ENCODE data around the gene MRPL28. TPM values are rescaled to one million over a fixed set of nuclear protein-coding genes. Genes with fewer than 3 reads are reported as not detected.

MRPL28 gene
- total RNA-seq, 1 experiment from 2014 or later = 61.4 TPM

GRCh38 chr16:376817-377418, 6.6 kb upstream of the MRPL28 start:
- Histone ChIP-seq H3K79me2 (ENCODE audit: insufficient read depth, low read length) (peaks cover 7% of the 10 kb centered on the region; the same call in 1 of the 2 replicates), H3K4me2 (ENCODE audit: low read length) (no peak overlapping the region), H3K36me3 (ENCODE audit: control insufficient read depth in 1 of 2, insufficient read depth in 2 of 2, low read length in 2 of 2) (no peaks in the 10 kb centered on the region), H3K27me3 (ENCODE audit: insufficient read depth, low read length) (no peaks in the 10 kb centered on the region), H2AFZ (ENCODE audit: low read depth, low read length, poor library complexity, severe bottlenecking) (no peak overlapping the region), H3K4me1 (ENCODE audit: control insufficient read depth in 1 of 2, insufficient read depth in 2 of 2, low read length in 2 of 2) (no peaks in the 10 kb centered on the region; a peak in 1 of 4 replicates), H3K4me3 (replicated peaks in 1 of 2; ENCODE audit: low read depth in 1 of 2, low read length in 2 of 2) (no peak overlapping the region), H4K20me1 (ENCODE audit: insufficient read depth) (no peaks in the 10 kb centered on the region), H3K9me3 (ENCODE audit: control insufficient read depth in 1 of 2, insufficient read depth in 1 of 2, low read depth in 1 of 2, low read length in 2 of 2) (no peaks in the 10 kb centered on the region), H3K9me2 (ENCODE audit: insufficient read depth) (no peaks in the 10 kb centered on the region), H3K27ac (ENCODE audit: low read depth, low read length) (no peak overlapping the region), H3K9ac (ENCODE audit: low read length) (no peak overlapping the region)
- POLR2A ChIA-PET = no interaction called here
- CTCF ChIA-PET = no interaction called here
- BruUV-seq (replicated peaks) = no TSS peak
- RAD21 ChIA-PET (ENCODE audit: low non-redundant PET in 1 of 2, low total read pairs in 2 of 2, uncharacterized antibody in 2 of 2, unreplicated experiment in 2 of 2) = no interaction called here
- intact Hi-C loops (cut with micrococcal nuclease) = no loop called here
- TF ChIP-seq POLR2A (IDR thresholded peaks at IDR 0.05; ENCODE audit: borderline replicate concordance, extremely low read depth, insufficient read depth, insufficient read length) (no peak), YY1 (IDR thresholded peaks at IDR 0.05; ENCODE audit: extremely low read depth, insufficient replicate concordance, low read depth, low read length) (no peak), ELF1 (IDR thresholded peaks at IDR 0.05; ENCODE audit: borderline replicate concordance, low read depth) (no peak), ZFX (IDR thresholded peaks at IDR 0.05) (no peak), EZH2phosphoT487 (IDR thresholded peaks at IDR 0.05; ENCODE audit: borderline replicate concordance) (no peak), CEBPB (IDR thresholded peaks at IDR 0.05; ENCODE audit: low read depth) (no peak), POLR2AphosphoS5 (IDR thresholded peaks at IDR 0.05; ENCODE audit: low read depth, low read length) (no peak), JUND (IDR thresholded peaks at IDR 0.05) (no peak), EZH2 (IDR thresholded peaks at IDR 0.05) (no peak), TCF7L2 (IDR thresholded peaks at IDR 0.05; ENCODE audit: borderline replicate concordance, extremely low read depth, insufficient read depth, insufficient read length) (no peak)
- TF ChIP-seq, protein P1, sequence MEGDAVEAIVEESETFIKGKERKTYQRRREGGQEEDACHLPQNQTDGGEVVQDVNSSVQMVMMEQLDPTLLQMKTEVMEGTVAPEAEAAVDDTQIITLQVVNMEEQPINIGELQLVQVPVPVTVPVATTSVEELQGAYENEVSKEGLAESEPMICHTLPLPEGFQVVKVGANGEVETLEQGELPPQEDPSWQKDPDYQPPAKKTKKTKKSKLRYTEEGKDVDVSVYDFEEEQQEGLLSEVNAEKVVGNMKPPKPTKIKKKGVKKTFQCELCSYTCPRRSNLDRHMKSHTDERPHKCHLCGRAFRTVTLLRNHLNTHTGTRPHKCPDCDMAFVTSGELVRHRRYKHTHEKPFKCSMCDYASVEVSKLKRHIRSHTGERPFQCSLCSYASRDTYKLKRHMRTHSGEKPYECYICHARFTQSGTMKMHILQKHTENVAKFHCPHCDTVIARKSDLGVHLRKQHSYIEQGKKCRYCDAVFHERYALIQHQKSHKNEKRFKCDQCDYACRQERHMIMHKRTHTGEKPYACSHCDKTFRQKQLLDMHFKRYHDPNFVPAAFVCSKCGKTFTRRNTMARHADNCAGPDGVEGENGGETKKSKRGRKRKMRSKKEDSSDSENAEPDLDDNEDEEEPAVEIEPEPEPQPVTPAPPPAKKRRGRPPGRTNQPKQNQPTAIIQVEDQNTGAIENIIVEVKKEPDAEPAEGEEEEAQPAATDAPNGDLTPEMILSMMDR (IDR thresholded peaks at IDR 0.05 in 2 of 3, conservative IDR thresholded peaks at IDR 0.05 in 1 of 3; ENCODE audit: borderline replicate concordance in 1 of 3, insufficient read depth in 1 of 3, low read depth in 2 of 3, low read length in 2 of 3) = no peak
- TF ChIP-seq, protein P2, sequence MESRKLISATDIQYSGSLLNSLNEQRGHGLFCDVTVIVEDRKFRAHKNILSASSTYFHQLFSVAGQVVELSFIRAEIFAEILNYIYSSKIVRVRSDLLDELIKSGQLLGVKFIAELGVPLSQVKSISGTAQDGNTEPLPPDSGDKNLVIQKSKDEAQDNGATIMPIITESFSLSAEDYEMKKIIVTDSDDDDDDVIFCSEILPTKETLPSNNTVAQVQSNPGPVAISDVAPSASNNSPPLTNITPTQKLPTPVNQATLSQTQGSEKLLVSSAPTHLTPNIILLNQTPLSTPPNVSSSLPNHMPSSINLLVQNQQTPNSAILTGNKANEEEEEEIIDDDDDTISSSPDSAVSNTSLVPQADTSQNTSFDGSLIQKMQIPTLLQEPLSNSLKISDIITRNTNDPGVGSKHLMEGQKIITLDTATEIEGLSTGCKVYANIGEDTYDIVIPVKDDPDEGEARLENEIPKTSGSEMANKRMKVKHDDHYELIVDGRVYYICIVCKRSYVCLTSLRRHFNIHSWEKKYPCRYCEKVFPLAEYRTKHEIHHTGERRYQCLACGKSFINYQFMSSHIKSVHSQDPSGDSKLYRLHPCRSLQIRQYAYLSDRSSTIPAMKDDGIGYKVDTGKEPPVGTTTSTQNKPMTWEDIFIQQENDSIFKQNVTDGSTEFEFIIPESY (IDR thresholded peaks at IDR 0.05; ENCODE audit: extremely low read depth, insufficient replicate concordance, low read length) = no peak
- TF ChIP-seq, protein P3, sequence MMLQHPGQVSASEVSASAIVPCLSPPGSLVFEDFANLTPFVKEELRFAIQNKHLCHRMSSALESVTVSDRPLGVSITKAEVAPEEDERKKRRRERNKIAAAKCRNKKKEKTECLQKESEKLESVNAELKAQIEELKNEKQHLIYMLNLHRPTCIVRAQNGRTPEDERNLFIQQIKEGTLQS (IDR thresholded peaks at IDR 0.05) = no peak
- ATAC-seq = no peak
- DNase-seq (ENCODE audit: low read depth, low spot score) = no peak

All from HCT116 (cell line).